ENCODE data around the gene ANKRD39. TPM values are rescaled to one million over a fixed set of nuclear protein-coding genes. Genes with fewer than 3 reads are reported as not detected.
A peak's percentile ranks its signal among the peaks of the same experiment; 100 is the strongest.

Gene ANKRD39
- total RNA-seq, 2 experiments from 2014 or later, result 22.6 TPM

DNA sequence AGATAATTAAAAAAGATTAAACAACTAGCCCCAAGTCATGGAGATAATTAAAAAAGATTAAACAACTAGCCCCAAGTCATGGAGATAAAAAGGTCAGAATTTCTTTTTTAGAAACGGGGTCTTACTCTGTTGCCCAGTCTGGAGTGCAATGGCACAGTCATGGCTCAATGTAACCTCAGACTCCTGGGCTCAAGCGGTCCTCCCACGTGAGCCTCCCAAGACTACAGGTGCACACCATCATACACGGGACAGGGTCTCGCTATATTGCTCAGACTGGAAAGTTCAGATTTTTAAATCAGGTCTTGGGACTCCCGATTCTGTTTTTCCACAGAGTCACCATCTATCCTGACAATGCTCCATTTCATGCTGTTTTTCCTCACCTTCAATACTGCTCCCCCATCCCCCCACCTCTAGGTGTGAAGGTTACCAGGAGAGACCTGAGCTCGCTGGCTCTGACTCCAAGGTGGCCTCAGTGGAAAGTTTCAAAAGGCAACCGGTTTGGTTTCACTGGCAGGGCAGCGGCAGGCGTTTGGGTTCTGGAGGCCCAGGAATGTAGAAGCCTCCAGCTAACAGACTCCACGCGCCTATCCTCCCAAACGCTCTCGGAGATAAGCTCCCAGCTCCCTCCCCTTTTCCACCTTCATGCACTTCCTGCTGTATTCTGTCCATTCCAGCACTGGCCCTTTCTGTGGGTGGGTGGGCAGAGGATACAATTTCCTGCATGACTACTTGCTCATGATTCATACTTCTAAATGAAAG is 15.0 kb upstream of the ANKRD39 start:
- ATAC-seq (no peak), DNase-seq (peak; percentile 44)
- TF ChIP-seq, protein P1, sequence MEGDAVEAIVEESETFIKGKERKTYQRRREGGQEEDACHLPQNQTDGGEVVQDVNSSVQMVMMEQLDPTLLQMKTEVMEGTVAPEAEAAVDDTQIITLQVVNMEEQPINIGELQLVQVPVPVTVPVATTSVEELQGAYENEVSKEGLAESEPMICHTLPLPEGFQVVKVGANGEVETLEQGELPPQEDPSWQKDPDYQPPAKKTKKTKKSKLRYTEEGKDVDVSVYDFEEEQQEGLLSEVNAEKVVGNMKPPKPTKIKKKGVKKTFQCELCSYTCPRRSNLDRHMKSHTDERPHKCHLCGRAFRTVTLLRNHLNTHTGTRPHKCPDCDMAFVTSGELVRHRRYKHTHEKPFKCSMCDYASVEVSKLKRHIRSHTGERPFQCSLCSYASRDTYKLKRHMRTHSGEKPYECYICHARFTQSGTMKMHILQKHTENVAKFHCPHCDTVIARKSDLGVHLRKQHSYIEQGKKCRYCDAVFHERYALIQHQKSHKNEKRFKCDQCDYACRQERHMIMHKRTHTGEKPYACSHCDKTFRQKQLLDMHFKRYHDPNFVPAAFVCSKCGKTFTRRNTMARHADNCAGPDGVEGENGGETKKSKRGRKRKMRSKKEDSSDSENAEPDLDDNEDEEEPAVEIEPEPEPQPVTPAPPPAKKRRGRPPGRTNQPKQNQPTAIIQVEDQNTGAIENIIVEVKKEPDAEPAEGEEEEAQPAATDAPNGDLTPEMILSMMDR (IDR thresholded peaks at IDR 0.05), result no peak
- CTCF ChIA-PET, result interaction anchor here (1.1 to 7.1 kb wide), 5 partner anchors 15 to 87 kb away, joined by 3 to 61 read pairs (median 14); partner anchors contain the start of gene ANKRD39
- intact Hi-C loops (cut with micrococcal nuclease), result no loop called here
- H3K9me3 Mint-ChIP-seq, result no peaks in the 10 kb centered on the region
- no peaks in the 10 kb centered on the region for H3K36me3 Mint-ChIP-seq (ENCODE audit: low read depth)
- peaks cover 50% of the 10 kb centered on the region for H3K4me1 Mint-ChIP-seq (ENCODE audit: low read depth)
- POLR2A ChIA-PET, result interaction anchor here (0.6 to 2.2 kb wide), 3 partner anchors 15 to 70 kb away, joined by 3 to 9 read pairs (median 4); partner anchors contain the start of gene ANKRD39
- H3K27me3 Mint-ChIP-seq, result peaks cover 3% of the 10 kb centered on the region
- H3K4me3 Mint-ChIP-seq, result no peak overlapping the region
- H3K27ac Mint-ChIP-seq, result no peak overlapping the region

DNA sequence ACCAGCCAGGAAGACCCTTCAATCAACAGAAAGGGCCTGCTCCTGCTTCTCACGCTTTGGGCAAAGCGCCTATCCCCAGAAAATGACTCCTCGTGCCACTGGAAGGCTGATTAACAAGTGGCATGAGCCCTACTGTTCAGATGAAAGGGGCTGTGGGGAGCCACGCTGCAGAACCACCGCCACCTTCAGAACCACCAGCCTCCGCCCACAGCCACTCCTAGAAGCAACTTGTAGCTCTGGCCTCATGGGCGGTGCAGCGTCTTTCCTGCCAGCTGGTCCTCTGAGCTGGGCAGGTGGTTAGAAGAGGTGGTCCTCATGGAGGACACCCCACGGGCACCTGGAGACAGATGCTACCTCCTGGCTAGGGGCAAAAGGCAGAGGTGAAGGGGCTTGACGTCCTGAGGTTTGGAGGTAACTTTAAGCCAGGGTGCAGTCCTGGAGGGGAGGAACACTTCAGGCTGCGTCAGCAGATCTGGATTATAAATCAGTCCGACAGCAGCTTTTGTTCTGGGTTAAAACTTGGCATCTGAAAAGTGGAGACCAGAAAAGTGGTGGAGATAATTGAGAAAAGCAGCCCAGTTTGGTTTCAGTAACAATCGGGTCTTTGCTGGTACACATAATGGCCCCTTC is 12.9 kb upstream of the ANKRD39 start:
- ChIA-PET POLR2A (interaction anchor here (0.7 to 2.0 kb wide), 4 partner anchors 13 to 92 kb away, joined by 3 to 6 read pairs (median 3); partner anchors contain the start of gene ANKRD39), CTCF (interaction anchor here (0.8 to 7.1 kb wide), 8 partner anchors 9 to 82 kb away, joined by 3 to 61 read pairs (median 4); partner anchors contain the start of genes ANKRD39 and CNNM3)
- peaks cover 5% of the 10 kb centered on the region for H3K36me3 Mint-ChIP-seq (ENCODE audit: low read depth)
- no peaks in the 10 kb centered on the region for H3K9me3 Mint-ChIP-seq
- H3K27ac Mint-ChIP-seq, result peak overlapping the region; percentile 76
- H3K4me1 Mint-ChIP-seq (ENCODE audit: low read depth), result peaks cover 57% of the 10 kb centered on the region
- H3K27me3 Mint-ChIP-seq, result peaks cover 3% of the 10 kb centered on the region
- H3K4me3 Mint-ChIP-seq, result peak overlapping the region; percentile 72
- intact Hi-C loops (cut with micrococcal nuclease), result no loop called here
- DNase-seq (peak; percentile 83), ATAC-seq (peak; percentile 29)
- TF ChIP-seq, protein P1 (IDR thresholded peaks at IDR 0.05), result no peak

DNA sequence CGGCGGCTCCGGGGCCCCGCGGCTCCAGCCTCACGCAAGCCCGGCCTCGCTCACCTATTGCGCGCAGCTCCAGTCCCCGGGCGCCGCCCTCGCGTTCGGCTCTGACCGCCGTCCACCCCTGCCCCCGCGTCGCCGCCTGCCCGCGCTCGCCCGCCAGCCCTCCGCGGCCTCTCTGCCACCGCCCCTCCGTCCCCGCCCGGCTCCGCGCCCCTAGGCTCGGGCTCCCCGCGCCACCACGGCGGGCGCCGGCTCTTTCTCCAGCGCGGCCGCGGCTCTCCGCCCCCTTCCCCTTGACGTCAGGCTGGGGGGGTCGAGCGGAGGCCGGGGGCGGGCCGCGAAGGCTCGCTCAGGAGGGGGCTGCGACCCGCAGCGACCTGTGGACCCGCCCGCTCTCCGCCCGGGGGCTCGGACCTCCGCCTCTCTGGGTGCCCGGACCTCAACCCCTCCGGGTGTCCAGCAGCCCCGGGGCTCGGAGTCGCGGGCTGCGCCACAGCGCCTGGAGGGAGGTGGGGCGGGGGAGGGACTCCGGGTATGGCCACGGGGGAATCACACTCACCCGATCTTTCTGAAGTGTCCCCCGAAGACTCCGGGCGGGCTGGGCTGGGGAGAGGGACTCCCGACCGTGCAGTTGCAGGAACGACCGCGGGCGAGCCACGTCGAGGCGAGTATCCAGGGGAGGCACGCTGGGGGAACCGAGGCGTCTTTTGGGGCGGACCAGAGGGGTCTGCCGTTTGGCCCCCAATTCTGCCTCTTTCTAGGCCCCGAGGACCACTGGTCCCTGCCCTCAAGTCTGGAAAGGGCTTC is 12.2 kb upstream of the ANKRD39 start, which contains the start of gene SEMA4C:
Gene SEMA4C, minus strand, starts transcription at position 259 of the 804 bp plus-strand sequence. CDS start 2,194 bp downstream, outside the sequence.
- H3K4me1 Mint-ChIP-seq (ENCODE audit: low read depth), result peaks cover 50% of the 10 kb centered on the region
- ATAC-seq (peak; percentile 8), DNase-seq (peak; percentile 54)
- ChIA-PET POLR2A (interaction anchor here (0.7 to 3.6 kb wide), 5 partner anchors 12 to 81 kb away, joined by 3 to 30 read pairs (median 4); partner anchors contain the start of gene ANKRD39), CTCF (interaction anchor here (1.2 to 7.1 kb wide), 5 partner anchors 12 to 93 kb away, joined by 5 to 61 read pairs (median 26); partner anchors contain the start of gene ANKRD39)
- peak within 1 kb of the TSS; percentile 76 for H3K27ac Mint-ChIP-seq
- H3K36me3 Mint-ChIP-seq (ENCODE audit: low read depth), result peaks cover 8% of the 10 kb centered on the region
- TF ChIP-seq, protein P1 (IDR thresholded peaks at IDR 0.05), result no peak
- no peaks in the 10 kb centered on the region for H3K9me3 Mint-ChIP-seq
- H3K4me3 Mint-ChIP-seq, result peak within 1 kb of the TSS; percentile 78
- peaks cover 3% of the 10 kb centered on the region for H3K27me3 Mint-ChIP-seq
- intact Hi-C loops (cut with micrococcal nuclease), result no loop called here

DNA sequence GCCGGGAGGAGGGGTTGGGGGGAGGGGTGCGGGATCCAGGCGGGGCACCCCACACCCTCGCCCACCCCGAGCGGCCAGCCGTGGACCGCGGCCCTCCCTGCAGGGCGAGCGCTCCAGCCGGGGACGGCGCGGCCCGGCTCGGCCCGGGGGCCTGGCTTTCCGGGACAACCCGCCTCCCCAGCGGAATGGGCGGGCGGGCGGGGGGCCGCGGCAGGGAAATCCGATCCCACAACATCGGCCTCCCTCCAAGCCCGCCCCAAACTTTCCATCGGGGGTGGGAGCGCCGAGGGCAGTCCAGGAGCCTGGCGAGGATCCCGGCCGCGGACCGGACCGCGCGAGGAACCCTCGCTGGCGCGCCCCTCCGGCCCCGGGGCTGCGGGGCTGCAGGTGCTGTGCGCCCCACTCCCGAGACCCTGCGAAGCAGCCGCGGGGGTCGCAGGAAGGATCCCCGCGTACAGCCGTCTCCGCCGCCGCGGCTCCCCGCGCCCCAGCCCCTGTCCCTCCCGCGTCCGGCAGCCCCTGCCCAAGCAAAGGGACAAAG is 11.5 kb upstream of the ANKRD39 start:
- ATAC-seq, result no peak

More for the DNA sequence above, 11.5 kb upstream of the ANKRD39 start:
- TF ChIP-seq, protein P1 (IDR thresholded peaks at IDR 0.05), result no peak
- DNase-seq, result no peak
- H3K36me3 Mint-ChIP-seq (ENCODE audit: low read depth), result peaks cover 8% of the 10 kb centered on the region
- H3K27me3 Mint-ChIP-seq, result peaks cover 3% of the 10 kb centered on the region
- H3K4me3 Mint-ChIP-seq, result peak overlapping the region; percentile 78
- H3K27ac Mint-ChIP-seq, result no peak overlapping the region
- POLR2A ChIA-PET, result interaction anchor here (0.7 to 3.6 kb wide), 6 partner anchors 9 to 81 kb away, joined by 3 to 30 read pairs (median 4); partner anchors contain the start of gene ANKRD39
- CTCF ChIA-PET, result interaction anchor here (0.9 to 7.1 kb wide), 9 partner anchors 9 to 93 kb away, joined by 3 to 61 read pairs (median 5); partner anchors contain the start of gene ANKRD39
- peaks cover 44% of the 10 kb centered on the region for H3K4me1 Mint-ChIP-seq (ENCODE audit: low read depth)
- intact Hi-C loops (cut with micrococcal nuclease), result no loop called here
- no peaks in the 10 kb centered on the region for H3K9me3 Mint-ChIP-seq
